Measurements from ENCODE around the gene SLC6A9.
A peak's percentile ranks its signal among the peaks of the same experiment; 100 is the strongest.

The SLC6A9 gene

DNA sequence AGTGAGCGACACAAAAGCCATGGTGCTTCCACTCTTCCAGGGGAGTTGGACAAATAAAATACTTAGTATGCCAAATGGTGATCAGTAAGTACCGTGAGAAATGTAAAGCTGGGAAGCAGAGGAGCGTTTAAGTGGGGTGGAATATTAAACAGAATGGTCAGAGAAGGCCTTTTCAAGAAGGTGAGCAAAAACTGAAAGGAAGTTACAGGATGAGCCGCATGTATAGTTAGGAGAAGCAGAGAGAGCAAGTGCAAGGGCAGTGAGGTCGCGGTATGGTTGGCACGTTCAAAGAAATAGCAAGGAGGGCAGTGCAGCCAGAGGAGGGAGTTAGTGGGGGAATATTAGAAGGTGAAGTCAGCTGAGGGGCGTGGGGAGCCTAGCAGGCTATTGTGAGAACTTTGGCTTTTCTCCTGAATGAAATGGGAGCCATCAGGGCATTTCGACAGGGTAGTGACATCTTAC lies 57.2 kb downstream of the SLC6A9 start:
- no peaks in the 10 kb centered on the region for H3K9me3 ChIP-seq (ENCODE audit: control insufficient read depth in 1 of 2, low read length in 2 of 2)
- no peaks in the 10 kb centered on the region for H3K27me3 ChIP-seq (ENCODE audit: control insufficient read depth in 1 of 2, insufficient read depth in 2 of 2, low read length in 2 of 2)
- peak overlapping the region; percentile 89 for H3K27ac ChIP-seq (ENCODE audit: low read depth, low read length)
- peak overlapping the region; percentile 87 to 99 for H3K9ac ChIP-seq (ENCODE audit: low read depth in 1 of 2, low read length in 2 of 2)
- peak overlapping the region; percentile 82 to 93 for H3K4me3 ChIP-seq (ENCODE audit: low read depth in 1 of 2, low read length in 2 of 2)
- peaks cover 19 to 29% of the 10 kb centered on the region in 2 donors for H3K36me3 ChIP-seq (ENCODE audit: control insufficient read depth in 1 of 2, insufficient read depth in 2 of 2, low read length in 2 of 2)
- peaks cover 49 to 62% of the 10 kb centered on the region in 2 donors for H3K4me1 ChIP-seq (ENCODE audit: control insufficient read depth in 1 of 2, insufficient read depth in 2 of 2, low read length in 2 of 2)

DNA sequence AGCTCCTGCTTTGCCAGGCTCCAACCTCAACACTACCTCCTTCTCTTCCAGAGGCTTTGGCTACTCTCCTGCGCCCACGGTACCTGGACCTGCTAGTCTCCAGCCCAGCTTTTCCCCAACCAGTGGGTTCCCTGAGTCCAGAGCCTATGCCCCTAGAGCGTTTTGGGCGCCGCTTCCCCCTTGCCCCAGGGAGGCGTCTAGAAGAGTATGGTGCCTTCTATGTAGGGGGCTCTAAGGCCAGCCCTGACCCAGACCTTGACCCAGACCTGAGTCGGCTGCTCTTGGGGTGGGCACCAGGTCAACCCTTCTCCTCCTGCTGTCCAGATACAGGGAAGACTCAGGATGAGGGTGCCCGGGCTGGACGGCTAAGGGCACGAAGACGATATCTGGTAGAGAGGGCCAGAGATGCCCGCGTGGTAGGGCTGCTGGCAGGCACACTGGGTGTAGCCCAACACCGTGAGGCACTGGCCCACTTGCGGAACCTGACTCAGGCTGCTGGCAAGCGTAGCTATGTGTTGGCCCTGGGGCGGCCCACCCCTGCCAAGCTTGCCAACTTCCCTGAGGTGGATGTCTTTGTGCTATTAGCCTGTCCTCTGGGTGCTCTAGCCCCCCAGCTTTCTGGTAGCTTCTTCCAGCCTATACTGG lies 59.8 kb downstream of the SLC6A9 start:
- Histone ChIP-seq H3K27me3 (ENCODE audit: control insufficient read depth in 1 of 2, insufficient read depth in 2 of 2, low read length in 2 of 2) (no peaks in the 10 kb centered on the region), H3K9ac (ENCODE audit: low read depth in 1 of 2, low read length in 2 of 2) (no peak overlapping the region), H3K27ac (ENCODE audit: low read depth, low read length) (no peak overlapping the region), H3K9me3 (ENCODE audit: control insufficient read depth in 1 of 2, low read length in 2 of 2) (no peaks in the 10 kb centered on the region), H3K4me3 (ENCODE audit: low read depth in 1 of 2, low read length in 2 of 2) (no peak overlapping the region), H3K36me3 (ENCODE audit: control insufficient read depth in 1 of 2, insufficient read depth in 2 of 2, low read length in 2 of 2) (peaks cover 7 to 19% of the 10 kb centered on the region in 2 donors), H3K4me1 (ENCODE audit: control insufficient read depth in 1 of 2, insufficient read depth in 2 of 2, low read length in 2 of 2) (peaks cover 27 to 39% of the 10 kb centered on the region in 2 donors)

DNA sequence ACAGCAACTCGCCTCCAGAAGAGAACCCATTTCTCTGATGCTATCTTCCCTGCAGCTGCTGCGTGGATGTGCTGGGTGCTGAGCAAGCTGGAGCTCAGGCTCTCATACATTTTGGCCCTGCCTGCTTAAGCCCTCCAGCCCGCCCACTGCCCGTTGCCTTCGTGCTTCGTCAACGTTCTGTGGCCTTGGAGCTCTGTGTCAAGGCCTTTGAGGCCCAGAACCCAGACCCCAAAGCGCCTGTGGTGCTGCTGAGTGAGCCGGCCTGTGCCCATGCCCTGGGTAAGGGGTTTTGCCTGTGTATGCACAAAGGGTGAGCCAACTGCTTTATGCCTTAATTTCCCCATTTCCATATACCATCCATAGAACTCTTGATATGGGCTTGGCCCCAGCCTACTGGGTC lies 60.4 kb downstream of the SLC6A9 start:
- Histone ChIP-seq H3K4me3 (ENCODE audit: low read depth in 1 of 2, low read length in 2 of 2) (peak overlapping the region; percentile 96 to 99), H3K9ac (ENCODE audit: low read depth in 1 of 2, low read length in 2 of 2) (peak overlapping the region in 1 of 2 donors; percentile 79), H3K4me1 (ENCODE audit: control insufficient read depth in 1 of 2, insufficient read depth in 2 of 2, low read length in 2 of 2) (peaks cover 22 to 33% of the 10 kb centered on the region in 2 donors), H3K36me3 (ENCODE audit: control insufficient read depth in 1 of 2, insufficient read depth in 2 of 2, low read length in 2 of 2) (peaks cover 4 to 21% of the 10 kb centered on the region in 2 donors), H3K9me3 (ENCODE audit: control insufficient read depth in 1 of 2, low read length in 2 of 2) (no peaks in the 10 kb centered on the region), H3K27me3 (ENCODE audit: control insufficient read depth in 1 of 2, insufficient read depth in 2 of 2, low read length in 2 of 2) (no peaks in the 10 kb centered on the region), H3K27ac (ENCODE audit: low read depth, low read length) (no peak overlapping the region)

DNA sequence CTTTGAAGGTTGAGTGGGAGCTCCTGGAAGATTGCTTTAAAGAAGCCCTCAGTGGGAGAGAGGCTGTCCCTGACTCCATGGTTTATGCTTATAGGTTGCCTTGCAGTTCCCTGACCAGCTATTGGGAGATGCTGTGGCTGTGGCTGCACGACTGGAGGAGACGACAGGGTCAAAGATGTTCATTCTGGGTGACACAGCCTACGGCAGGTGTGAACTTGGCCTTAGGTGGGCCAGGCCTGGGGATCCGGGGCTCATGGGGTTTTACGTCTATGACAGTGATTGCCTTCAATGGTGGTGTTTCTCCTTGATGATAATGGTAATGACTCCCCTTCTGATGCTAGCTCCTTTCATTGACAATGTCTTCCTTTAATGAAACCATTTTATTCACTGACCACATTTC lies 60.8 kb downstream of the SLC6A9 start:
- Histone ChIP-seq H3K9ac (ENCODE audit: low read depth in 1 of 2, low read length in 2 of 2) (peak overlapping the region; percentile 51 to 79), H3K9me3 (ENCODE audit: control insufficient read depth in 1 of 2, low read length in 2 of 2) (no peaks in the 10 kb centered on the region), H3K4me1 (ENCODE audit: control insufficient read depth in 1 of 2, insufficient read depth in 2 of 2, low read length in 2 of 2) (peaks cover 18 to 29% of the 10 kb centered on the region in 2 donors), H3K4me3 (ENCODE audit: low read depth in 1 of 2, low read length in 2 of 2) (peak overlapping the region; percentile 96 to 99), H3K36me3 (ENCODE audit: control insufficient read depth in 1 of 2, insufficient read depth in 2 of 2, low read length in 2 of 2) (peaks cover 4 to 21% of the 10 kb centered on the region in 2 donors), H3K27ac (ENCODE audit: low read depth, low read length) (no peak overlapping the region), H3K27me3 (ENCODE audit: control insufficient read depth in 1 of 2, insufficient read depth in 2 of 2, low read length in 2 of 2) (no peaks in the 10 kb centered on the region)

DNA sequence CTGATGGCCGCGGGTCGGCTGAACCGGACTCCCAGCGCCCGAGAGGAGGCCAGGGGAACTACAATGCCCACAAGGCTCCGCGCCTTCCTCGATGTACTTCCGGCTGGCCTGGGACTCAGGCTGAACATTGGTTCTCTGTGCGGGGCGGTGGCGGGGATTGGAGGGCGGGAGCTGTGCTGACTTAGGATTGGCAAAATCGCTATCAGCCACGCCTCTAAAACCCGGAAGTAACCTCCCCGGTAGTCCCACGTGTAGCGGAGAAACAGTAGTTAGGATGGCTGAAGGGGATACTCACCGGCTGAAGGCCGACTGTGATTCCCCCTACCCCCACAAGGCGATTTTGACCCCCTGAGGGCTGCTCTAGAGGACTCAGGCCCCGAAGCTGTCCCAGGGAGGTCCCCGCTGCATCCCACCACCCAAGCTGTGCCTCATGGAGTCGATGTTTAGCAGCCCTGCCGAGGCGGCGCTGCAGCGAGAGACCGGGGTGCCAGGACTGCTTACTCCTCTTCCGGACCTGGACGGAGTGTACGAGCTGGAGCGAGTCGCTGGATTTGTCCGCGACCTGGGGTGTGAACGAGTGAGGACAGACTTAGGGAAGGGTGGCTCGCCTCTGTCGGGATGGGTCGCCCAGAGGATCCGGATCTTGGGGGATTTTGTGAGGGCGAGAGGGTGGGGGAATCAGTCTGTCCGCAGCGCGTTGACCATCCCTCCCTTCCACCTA lies 61.4 kb downstream of the SLC6A9 start, which contains the start of gene DPH2:
TSS of gene DPH2 (plus strand) at position 265 of the 721 bp plus-strand sequence. CDS start at position 431, 166 bp downstream.
- H3K9ac ChIP-seq (ENCODE audit: low read depth in 1 of 2, low read length in 2 of 2) = peak within 1 kb of the TSS; percentile 51 to 79
- no peaks in the 10 kb centered on the region for H3K9me3 ChIP-seq (ENCODE audit: control insufficient read depth in 1 of 2, low read length in 2 of 2)
- peak within 1 kb of the TSS; percentile 96 to 99 for H3K4me3 ChIP-seq (ENCODE audit: low read depth in 1 of 2, low read length in 2 of 2)
- H3K27ac ChIP-seq (ENCODE audit: low read depth, low read length) = no peak within 1 kb of the TSS
- H3K4me1 ChIP-seq (ENCODE audit: control insufficient read depth in 1 of 2, insufficient read depth in 2 of 2, low read length in 2 of 2) = peaks cover 18 to 27% of the 10 kb centered on the region in 2 donors
- H3K27me3 ChIP-seq (ENCODE audit: control insufficient read depth in 1 of 2, insufficient read depth in 2 of 2, low read length in 2 of 2) = no peaks in the 10 kb centered on the region
- peaks cover 4 to 23% of the 10 kb centered on the region in 2 donors for H3K36me3 ChIP-seq (ENCODE audit: control insufficient read depth in 1 of 2, insufficient read depth in 2 of 2, low read length in 2 of 2)

DNA sequence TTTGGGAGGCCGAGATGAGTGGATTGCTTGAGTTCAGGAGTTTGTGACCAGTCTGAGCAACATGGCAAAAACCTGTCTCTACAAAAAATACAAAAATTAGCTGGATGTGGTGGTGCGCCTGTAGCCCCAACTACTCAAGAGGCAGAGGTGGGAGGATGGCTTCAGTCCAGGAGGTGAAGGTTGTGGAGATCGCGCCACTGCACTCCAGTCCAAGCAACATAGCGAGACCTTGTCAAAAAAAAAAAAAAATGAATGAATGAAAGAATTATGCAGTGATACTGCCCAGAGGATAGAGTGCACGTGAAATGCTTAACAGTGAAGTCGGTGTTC lies 61.9 kb downstream of the SLC6A9 start:
- H3K9ac ChIP-seq (ENCODE audit: low read depth in 1 of 2, low read length in 2 of 2) = no peak overlapping the region
- H3K4me3 ChIP-seq (ENCODE audit: low read depth in 1 of 2, low read length in 2 of 2) = peak overlapping the region; percentile 96 to 99
- no peak overlapping the region for H3K27ac ChIP-seq (ENCODE audit: low read depth, low read length)
- peaks cover 18 to 27% of the 10 kb centered on the region in 2 donors for H3K4me1 ChIP-seq (ENCODE audit: control insufficient read depth in 1 of 2, insufficient read depth in 2 of 2, low read length in 2 of 2)
- peaks cover 8 to 28% of the 10 kb centered on the region in 2 donors for H3K36me3 ChIP-seq (ENCODE audit: control insufficient read depth in 1 of 2, insufficient read depth in 2 of 2, low read length in 2 of 2)
- H3K9me3 ChIP-seq (ENCODE audit: control insufficient read depth in 1 of 2, low read length in 2 of 2) = no peaks in the 10 kb centered on the region
- H3K27me3 ChIP-seq (ENCODE audit: control insufficient read depth in 1 of 2, insufficient read depth in 2 of 2, low read length in 2 of 2) = no peaks in the 10 kb centered on the region

DNA sequence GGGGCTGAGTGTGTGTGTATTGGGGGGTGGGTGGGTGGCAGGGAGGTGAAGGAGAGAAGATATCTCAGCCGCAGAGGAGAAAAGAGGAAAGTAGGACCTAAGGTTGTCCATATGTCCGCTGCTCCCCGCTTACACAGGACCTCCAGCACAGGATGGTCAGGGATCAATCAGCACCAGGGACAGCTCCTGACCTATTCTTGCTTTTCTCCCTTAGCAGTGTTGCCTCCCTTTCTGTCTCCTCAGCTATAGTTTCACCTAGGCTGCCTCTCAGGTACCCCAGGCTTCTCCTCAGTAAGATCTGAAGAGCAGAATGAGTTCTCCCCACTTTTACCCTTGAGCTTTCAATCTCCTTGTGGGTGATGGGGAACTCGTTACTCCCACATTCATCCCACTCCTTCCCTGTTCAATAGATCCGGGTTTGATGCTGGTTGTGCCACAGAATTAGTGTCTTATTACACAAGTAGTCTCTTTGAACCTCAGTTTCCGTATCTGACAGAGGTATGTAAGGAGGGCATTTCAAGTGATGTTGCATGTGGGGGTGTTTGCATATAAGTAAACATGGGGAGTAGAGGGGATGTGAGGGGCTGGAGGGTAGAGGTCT lies 62.8 kb downstream of the SLC6A9 start:
- Histone ChIP-seq H3K4me1 (ENCODE audit: control insufficient read depth in 1 of 2, insufficient read depth in 2 of 2, low read length in 2 of 2) (peaks cover 10 to 19% of the 10 kb centered on the region in 2 donors), H3K27ac (ENCODE audit: low read depth, low read length) (no peak overlapping the region), H3K27me3 (ENCODE audit: control insufficient read depth in 1 of 2, insufficient read depth in 2 of 2, low read length in 2 of 2) (no peaks in the 10 kb centered on the region), H3K4me3 (ENCODE audit: low read depth in 1 of 2, low read length in 2 of 2) (no peak overlapping the region), H3K36me3 (ENCODE audit: control insufficient read depth in 1 of 2, insufficient read depth in 2 of 2, low read length in 2 of 2) (peaks cover 8 to 33% of the 10 kb centered on the region in 2 donors), H3K9ac (ENCODE audit: low read depth in 1 of 2, low read length in 2 of 2) (no peak overlapping the region), H3K9me3 (ENCODE audit: control insufficient read depth in 1 of 2, low read length in 2 of 2) (no peaks in the 10 kb centered on the region)

DNA sequence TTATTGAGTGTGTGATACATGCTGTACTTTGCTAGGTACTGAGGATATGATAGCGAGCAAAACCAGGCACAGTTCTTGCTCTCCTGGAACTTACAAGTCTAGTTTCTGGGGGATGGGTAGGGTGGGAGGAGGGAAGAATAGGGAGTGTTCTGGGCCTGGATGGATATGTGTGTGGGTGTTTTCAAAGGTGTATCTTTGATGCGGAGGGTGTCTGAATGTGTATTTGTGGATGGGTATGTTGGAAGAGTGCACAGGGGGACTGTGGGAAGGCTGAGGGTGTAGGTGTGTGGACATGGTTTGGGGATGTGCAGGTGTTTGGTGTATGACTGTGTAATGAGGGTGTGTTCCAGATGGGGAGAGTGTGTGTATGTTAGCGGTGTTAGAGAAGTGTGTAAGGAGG lies 65.9 kb downstream of the SLC6A9 start:
- no peak overlapping the region for H3K27ac ChIP-seq (ENCODE audit: low read depth, low read length)
- peaks cover 2 to 7% of the 10 kb centered on the region in 2 donors for H3K4me1 ChIP-seq (ENCODE audit: control insufficient read depth in 1 of 2, insufficient read depth in 2 of 2, low read length in 2 of 2)
- H3K27me3 ChIP-seq (ENCODE audit: control insufficient read depth in 1 of 2, insufficient read depth in 2 of 2, low read length in 2 of 2) = no peaks in the 10 kb centered on the region
- H3K9ac ChIP-seq (ENCODE audit: low read depth in 1 of 2, low read length in 2 of 2) = no peak overlapping the region
- no peaks in the 10 kb centered on the region for H3K9me3 ChIP-seq (ENCODE audit: control insufficient read depth in 1 of 2, low read length in 2 of 2)
- H3K4me3 ChIP-seq (ENCODE audit: low read depth in 1 of 2, low read length in 2 of 2) = no peak overlapping the region
- H3K36me3 ChIP-seq (ENCODE audit: control insufficient read depth in 1 of 2, insufficient read depth in 2 of 2, low read length in 2 of 2) = peaks cover 15 to 37% of the 10 kb centered on the region in 2 donors

DNA sequence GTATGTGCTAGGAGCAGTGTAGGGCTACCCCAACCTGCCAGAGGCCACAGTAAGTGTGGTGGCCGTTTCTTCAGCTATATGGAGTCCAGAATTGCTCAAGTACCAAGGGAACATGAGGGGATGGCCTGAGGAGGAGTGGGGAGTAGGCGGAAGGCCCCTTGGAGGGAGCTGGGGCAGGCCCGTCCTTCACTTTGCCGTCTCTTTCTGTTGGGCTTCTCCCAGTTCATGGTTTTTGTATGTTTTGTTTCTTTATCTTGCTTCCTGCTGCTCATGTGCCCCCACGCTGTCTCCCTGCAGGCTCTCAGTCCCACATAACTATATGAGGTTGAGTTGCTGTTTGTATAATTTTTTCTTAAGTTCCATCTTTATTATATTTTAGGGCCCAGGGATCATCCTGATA lies 67.4 kb downstream of the SLC6A9 start:
- H3K36me3 ChIP-seq (ENCODE audit: control insufficient read depth in 1 of 2, insufficient read depth in 2 of 2, low read length in 2 of 2) = peaks cover 22 to 49% of the 10 kb centered on the region in 2 donors
- H3K4me1 ChIP-seq (ENCODE audit: control insufficient read depth in 1 of 2, insufficient read depth in 2 of 2, low read length in 2 of 2) = no peaks in the 10 kb centered on the region
- no peaks in the 10 kb centered on the region for H3K27me3 ChIP-seq (ENCODE audit: control insufficient read depth in 1 of 2, insufficient read depth in 2 of 2, low read length in 2 of 2)
- no peak overlapping the region for H3K4me3 ChIP-seq (ENCODE audit: low read depth in 1 of 2, low read length in 2 of 2)
- no peak overlapping the region for H3K9ac ChIP-seq (ENCODE audit: low read depth in 1 of 2, low read length in 2 of 2)
- H3K9me3 ChIP-seq (ENCODE audit: control insufficient read depth in 1 of 2, low read length in 2 of 2) = no peaks in the 10 kb centered on the region
- no peak overlapping the region for H3K27ac ChIP-seq (ENCODE audit: low read depth, low read length)

DNA sequence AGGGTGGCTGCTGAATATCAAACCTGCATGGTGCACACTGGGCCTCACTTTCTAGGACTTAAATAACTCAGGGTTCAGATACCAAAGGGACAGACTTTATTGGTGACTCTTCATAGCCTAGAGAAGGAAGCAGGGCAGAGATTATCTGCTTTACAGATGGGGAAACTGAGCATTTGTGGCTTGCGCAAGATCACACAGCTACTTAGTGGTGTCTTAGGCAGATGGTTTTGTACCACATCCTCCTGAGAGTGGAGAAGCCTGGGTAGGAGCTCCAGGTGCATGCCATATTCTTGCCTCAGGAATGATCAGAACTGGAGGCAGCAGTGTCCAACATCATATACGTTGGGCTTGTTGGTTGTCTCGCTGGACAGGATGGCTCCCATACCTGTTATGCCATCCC lies 68.3 kb downstream of the SLC6A9 start:
- Histone ChIP-seq H3K4me1 (ENCODE audit: control insufficient read depth in 1 of 2, insufficient read depth in 2 of 2, low read length in 2 of 2) (no peaks in the 10 kb centered on the region), H3K4me3 (ENCODE audit: low read depth in 1 of 2, low read length in 2 of 2) (no peak overlapping the region), H3K27ac (ENCODE audit: low read depth, low read length) (no peak overlapping the region), H3K36me3 (ENCODE audit: control insufficient read depth in 1 of 2, insufficient read depth in 2 of 2, low read length in 2 of 2) (peaks cover 25 to 58% of the 10 kb centered on the region in 2 donors), H3K9me3 (ENCODE audit: control insufficient read depth in 1 of 2, low read length in 2 of 2) (no peaks in the 10 kb centered on the region), H3K27me3 (ENCODE audit: control insufficient read depth in 1 of 2, insufficient read depth in 2 of 2, low read length in 2 of 2) (no peaks in the 10 kb centered on the region), H3K9ac (ENCODE audit: low read depth in 1 of 2, low read length in 2 of 2) (no peak overlapping the region)
